Endothelial cell of umbilical vein (primary cell): Measurements from ENCODE around the gene CETN1. TPM values are rescaled to one million over a fixed set of nuclear protein-coding genes. Genes with fewer than 3 reads are reported as not detected.

Source experiments
- BruUV-seq: library from RNA; stranded (reverse); fragments of 400-500 nt; replicated peaks from 2 replicates; lab custom pipeline; 2021; lab: Mats Ljungman, UMichigan
- CTCF ChIA-PET: fragments of 300-600, 350-600 bp; sonication (Branson Sonifier 250); formaldehyde crosslinking; loops from one replicate; lab custom pipeline; 2021; ENCODE audit warnings: antibody characterized with exemption, inconsistent platforms; lab: Charles Lee
- POLR2A ChIA-PET: fragments of 300-600, 350-600 bp; sonication (Branson Sonifier 250); formaldehyde crosslinking; loops from one replicate; lab custom pipeline; 2021; ENCODE audit warnings: antibody characterized with exemption, inconsistent platforms; lab: Charles Lee
- DNase-seq: peaks from one replicate; pipeline ENCODE4 v3.0.0-alpha.2; 2011; ENCODE audit warnings: low read depth, low spot score
- FAIRE-seq: peaks from 2 replicates; lab custom pipeline; 2011; peaks lifted over from hg19 to GRCh38; lab: Jason Lieb, UNC
- H2AFZ ChIP-seq: 2 replicates; pipeline ENCODE4 v1.6.0; 2012; ENCODE audit warnings: low read depth, low read length, control low read depth, inconsistent platforms
- H3K27ac ChIP-seq: 2 replicates; pipeline ENCODE4 v1.5.1; 2011; ENCODE audit warnings: low read depth, mild to moderate bottlenecking, control low read depth, low read length, moderate library complexity; ENCODE audit not compliant: insufficient read depth
- H3K27me3 ChIP-seq, 2 experiments: 2 replicates each; pipeline versions ENCODE4 v1.6.0 to v1.6.1; 2011; ENCODE audit warnings: low read length in 2 of 2, mixed read lengths in 1 of 2; ENCODE audit not compliant: control insufficient read depth in 2 of 2, insufficient read depth in 2 of 2
- H3K36me3 ChIP-seq, 2 experiments: 2 replicates in 1 of 2; 3 replicates in 1 of 2; pipeline ENCODE4 v1.5.1; 2011; ENCODE audit warnings: low read length in 2 of 2, mild to moderate bottlenecking in 1 of 2, moderate library complexity in 1 of 2; ENCODE audit not compliant: control insufficient read depth in 2 of 2, insufficient read depth in 2 of 2; ENCODE audit errors: extremely low read depth in 1 of 2
- H3K4me1 ChIP-seq: 3 replicates; pipeline ENCODE4 v1.5.1; 2011; ENCODE audit warnings: mild to moderate bottlenecking, low read length; ENCODE audit not compliant: control insufficient read depth, insufficient read depth; ENCODE audit errors: extremely low read depth
- H3K4me2 ChIP-seq: 2 replicates; pipeline ENCODE4 v1.6.1; 2011; ENCODE audit warnings: low read length, control low read depth, mixed read lengths; ENCODE audit not compliant: insufficient read depth
- H3K4me3 ChIP-seq, 3 experiments: fragments of 200-600 bp in 1 of 3; sonication (generic), shearing (Covaris generic) in 1 of 3; replicated peaks in 1 of 3; 2 replicates each; pipeline ENCODE4 v1.5.1; 2011 to 2016; ENCODE audit warnings: control low read depth in 3 of 3, low read length in 3 of 3, mild to moderate bottlenecking in 2 of 3, inconsistent platforms in 1 of 3, low read depth in 1 of 3, moderate library complexity in 1 of 3; ENCODE audit not compliant: insufficient read depth in 1 of 3
- H3K79me2 ChIP-seq: 2 replicates; pipeline ENCODE4 v1.6.0; 2012; ENCODE audit warnings: low read length, inconsistent platforms; ENCODE audit not compliant: control insufficient read depth, insufficient read depth
- H3K9ac ChIP-seq: replicated peaks from 2 replicates; pipeline ENCODE3; 2011; ENCODE audit warnings: low read length, control low read depth; ENCODE audit not compliant: insufficient read depth; ENCODE audit errors: extremely low read depth
- H3K9me1 ChIP-seq: replicated peaks from 3 replicates; pipeline ENCODE4 v1.6.0; 2011; ENCODE audit warnings: mild to moderate bottlenecking, low read length; ENCODE audit not compliant: control insufficient read depth, insufficient read depth; ENCODE audit errors: extremely low read depth
- H3K9me3 ChIP-seq: replicated peaks from 2 replicates; pipeline ENCODE4 v1.5.1; 2012; ENCODE audit warnings: low read length, inconsistent platforms; ENCODE audit not compliant: control insufficient read depth, insufficient read depth
- H4K20me1 ChIP-seq: replicated peaks from 2 replicates; pipeline ENCODE3; 2011; ENCODE audit warnings: mild to moderate bottlenecking, low read length; ENCODE audit not compliant: control insufficient read depth, insufficient read depth; ENCODE audit errors: extremely low read depth
- CTCF ChIP-seq, 2 donors: IDR thresholded peaks; 1 replicate in 1 of 2; 2 replicates in 1 of 2; pipeline ENCODE4 v1.5.1; 2011; ENCODE audit warnings: low read length in 2 of 2, mild to moderate bottlenecking in 2 of 2, moderate library complexity in 2 of 2, control low read depth in 1 of 2, inconsistent platforms in 1 of 2, low read depth in 1 of 2; ENCODE audit not compliant: insufficient read depth in 1 of 2; ENCODE audit errors: extremely low read depth in 1 of 2
- GATA2 ChIP-seq: IDR thresholded peaks from 2 replicates; pipeline ENCODE4 v1.7.0; 2011; ENCODE audit warnings: low read depth, mild to moderate bottlenecking, moderate library complexity, mixed read lengths, low read length; ENCODE audit not compliant: insufficient read length, insufficient read depth
- JUN ChIP-seq: IDR thresholded peaks from 2 replicates; pipeline ENCODE4 v1.6.1; 2011; ENCODE audit warnings: borderline replicate concordance, low read depth; ENCODE audit not compliant: insufficient read length, insufficient read depth
- MYC ChIP-seq: IDR thresholded peaks from one replicate; pipeline ENCODE4 v1.6.1; 2011; ENCODE audit warnings: mild to moderate bottlenecking, low read depth, low read length
- POLR2A ChIP-seq: IDR thresholded peaks from 2 replicates; pipeline ENCODE4 v1.6.1; 2012; ENCODE audit warnings: low read depth, mild to moderate bottlenecking, control low read depth, low read length
- dilution Hi-C: fragments of 300-500 bp; cut with MboI; formaldehyde crosslinking; loops from one replicate; pipeline ENCODE4 v1.15.0; 2019; ENCODE audit warnings: low sequenced_read_pairs; ENCODE audit not compliant: extremely low pct_ligation_motif_present
- intact Hi-C: fragments of 100-400 bp; cut with micrococcal nuclease; formaldehyde crosslinking; loops from one replicate; pipeline ENCODE4 v1.10.0; 2022
- polyA plus RNA-seq, 4 experiments: library from polyadenylated mRNA; depleted of rRNA in 3 of 4; stranded (reverse) in 3 of 4; unstranded in 1 of 4; fragments of >200 nt; gene quantifications; 2 replicates each; pipeline versions ENCODE4 v1.2.1 to v1.2.3, GENCODE V29; 2011 to 2012; ENCODE audit warnings: missing spikeins in 1 of 4
- total RNA-seq: library from RNA; stranded (reverse); gene quantifications from 2 replicates; pipeline ENCODE4 v1.2.3, GENCODE V29; 2021

CETN1 gene
- total and polyA plus RNA-seq, 2 donors (not counting 3 experiments of a cell fraction or from before 2014, with no cell fraction given): not detected

DNA sequence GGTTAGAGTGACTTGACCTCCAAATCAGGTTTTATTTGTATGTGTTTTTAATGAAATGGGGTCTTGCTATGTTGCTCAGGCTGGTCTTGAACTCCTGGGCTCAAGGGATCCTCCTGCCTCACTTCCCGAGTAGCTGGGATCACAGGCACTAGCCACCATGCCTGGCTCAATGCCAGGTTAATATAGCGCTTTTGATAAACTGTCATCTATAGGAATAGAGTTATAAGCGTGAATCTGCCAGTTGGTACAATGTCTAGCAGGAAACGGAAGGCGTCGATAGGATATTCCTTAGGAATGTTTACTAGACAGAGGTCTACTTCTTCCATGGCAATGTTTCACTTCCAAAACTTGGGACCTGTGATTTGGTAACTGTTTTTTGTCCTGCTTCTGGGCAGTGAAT lies 42.1 kb downstream of the CETN1 start:
- Histone ChIP-seq H3K27ac (no peak overlapping the region), H3K4me2 (no peak overlapping the region), H3K9me1 (no peaks in the 10 kb centered on the region), H3K4me3 (no peak overlapping the region), H3K4me1 (no peaks in the 10 kb centered on the region), H2AFZ (no peak overlapping the region), H3K9ac (no peak overlapping the region), H3K79me2 (no peaks in the 10 kb centered on the region), H3K36me3 (no peaks in the 10 kb centered on the region), H3K27me3 (no peaks in the 10 kb centered on the region), H4K20me1 (no peaks in the 10 kb centered on the region), H3K9me3 (no peaks in the 10 kb centered on the region)
- dilution Hi-C loops: no loop called here
- POLR2A ChIA-PET: no interaction called here
- intact Hi-C loops: no loop called here
- BruUV-seq: no TSS peak
- DNase-seq (no peak), FAIRE-seq (no peak)
- TF ChIP-seq JUN (no peak), GATA2 (no peak), MYC (no peak), CTCF (IDR thresholded peaks at IDR 0.05; ENCODE audit: extremely low read depth in 1 of 2, insufficient read depth in 1 of 2, low read depth in 1 of 2, low read length in 2 of 2) (no peak), POLR2A (no peak)
- CTCF ChIA-PET: interaction anchor here (0.7 to 12.1 kb wide), 4 partner anchors 9 to 335 kb away, joined by 3 to 652 read pairs (median 4); no protein-coding TSS in a partner anchor
